Fibroblast of skin of back (primary cell): Measurements from ENCODE around the gene ALX4. TPM values are rescaled to one million over a fixed set of nuclear protein-coding genes. Genes with fewer than 3 reads are reported as not detected.
A peak's percentile ranks its signal among the peaks of the same experiment; 100 is the strongest.

Experiments used
- DNase-seq: peaks from one replicate; pipeline ENCODE4 v3.0.0-alpha.2; 2013
- polyA plus RNA-seq, 2 experiments: library from polyadenylated mRNA; unstranded; fragments of 120-200 nt; gene quantifications; one replicate each; pipeline ENCODE4 v1.2.1, GENCODE V29; 2013; ENCODE audit not compliant: insufficient read length in 2 of 2

ALX4 gene
- 5.7 TPM for polyA plus RNA-seq (2013, experiment 1 of 2; ENCODE audit: insufficient read length)
- polyA plus RNA-seq (2013, experiment 2 of 2; ENCODE audit: insufficient read length), result 4.1 TPM

DNA sequence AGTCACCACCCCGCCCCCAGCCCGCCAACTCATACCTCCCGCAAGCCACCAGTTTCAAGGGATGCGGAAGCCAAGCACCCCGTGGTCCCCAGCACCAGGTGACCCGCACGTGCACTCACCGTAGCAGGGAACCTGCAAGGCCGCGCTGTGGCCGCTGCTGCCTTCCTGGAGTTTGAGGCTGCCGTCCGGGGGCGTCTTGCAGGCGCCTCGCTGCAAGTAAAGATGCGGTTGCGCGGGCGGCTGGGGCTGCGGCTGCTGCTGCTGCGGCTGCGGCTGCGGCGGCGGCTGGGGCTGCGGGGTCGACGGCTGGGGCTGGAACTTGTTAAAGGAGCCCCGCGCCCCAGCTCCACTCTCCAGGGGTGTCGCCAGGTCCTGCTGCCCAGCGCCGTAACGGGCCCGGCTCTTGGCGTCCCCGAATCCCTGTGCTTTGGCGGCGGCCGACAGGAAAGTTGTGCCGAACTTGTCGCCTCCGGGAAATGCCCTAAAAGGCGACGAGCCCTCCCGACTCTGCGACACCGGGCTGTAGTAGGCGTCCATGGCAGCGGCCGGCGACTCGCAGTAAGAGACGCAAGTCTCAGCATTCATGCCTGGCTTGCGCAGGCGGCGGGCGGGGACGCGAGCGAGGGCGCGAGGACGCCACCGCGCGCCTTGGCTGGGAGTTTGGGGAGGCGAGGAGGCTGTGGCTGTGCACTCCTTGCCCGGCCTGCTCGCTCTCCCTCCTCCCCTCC, at the start of gene ALX4:
ALX4 (minus strand) TSS at position 662 of the 728 bp plus-strand sequence; CDS start at position 585, 77 bp downstream.
- DNase-seq, result peak; percentile 81

DNA sequence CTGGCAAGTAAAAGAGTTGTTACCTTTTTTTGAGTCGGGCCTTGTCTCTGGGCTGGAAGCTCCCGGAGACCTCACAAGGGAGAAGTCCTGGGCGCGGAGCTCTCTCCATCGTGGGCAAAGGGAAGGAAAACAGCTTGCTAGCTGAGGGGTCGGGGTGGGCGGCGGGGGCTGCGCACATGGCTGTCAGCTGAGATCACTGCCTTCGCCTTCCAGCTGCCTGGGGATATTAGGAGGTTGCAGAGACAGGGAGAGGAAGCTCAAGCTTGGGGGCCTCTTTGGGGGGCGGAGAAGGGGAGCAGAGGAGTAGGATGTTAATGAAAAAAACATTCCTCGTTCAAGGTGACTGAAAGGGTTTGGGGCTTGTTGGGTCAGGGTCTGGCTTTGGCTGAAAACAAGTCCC, 49.2 kb upstream of the ALX4 start:
- no peak for DNase-seq

DNA sequence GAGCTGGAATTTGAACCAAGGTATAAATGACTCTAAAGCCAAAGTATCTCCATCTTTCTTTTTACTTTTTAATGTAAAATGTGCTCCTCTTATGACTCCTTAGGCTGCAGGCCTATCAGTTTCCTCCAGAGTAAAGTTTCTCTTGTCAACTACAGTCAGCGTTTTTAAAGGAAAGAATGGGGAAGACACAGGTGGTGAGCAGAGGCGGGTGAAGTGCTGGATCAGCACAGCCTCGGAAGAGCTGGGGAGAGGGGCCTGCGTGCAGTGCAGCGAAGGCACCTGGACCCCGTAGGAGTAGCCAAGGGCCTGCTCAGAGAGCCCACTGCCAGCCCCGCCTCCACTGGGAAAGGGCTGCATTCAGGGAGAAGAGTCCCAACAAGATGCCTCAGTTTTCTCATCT, 48.8 kb upstream of the ALX4 start:
- DNase-seq, result no peak

- no peak for DNase-seq
Measured at GRCh38 chr11:44357711-44358110, 47.8 kb upstream of the ALX4 start.

GRCh38 chr11:44356351-44356750, 46.4 kb upstream of the ALX4 start:
- DNase-seq, result no peak

GRCh38 chr11:44351898-44352498, 42.1 kb upstream of the ALX4 start:
- DNase-seq, result peak; percentile 6

DNA sequence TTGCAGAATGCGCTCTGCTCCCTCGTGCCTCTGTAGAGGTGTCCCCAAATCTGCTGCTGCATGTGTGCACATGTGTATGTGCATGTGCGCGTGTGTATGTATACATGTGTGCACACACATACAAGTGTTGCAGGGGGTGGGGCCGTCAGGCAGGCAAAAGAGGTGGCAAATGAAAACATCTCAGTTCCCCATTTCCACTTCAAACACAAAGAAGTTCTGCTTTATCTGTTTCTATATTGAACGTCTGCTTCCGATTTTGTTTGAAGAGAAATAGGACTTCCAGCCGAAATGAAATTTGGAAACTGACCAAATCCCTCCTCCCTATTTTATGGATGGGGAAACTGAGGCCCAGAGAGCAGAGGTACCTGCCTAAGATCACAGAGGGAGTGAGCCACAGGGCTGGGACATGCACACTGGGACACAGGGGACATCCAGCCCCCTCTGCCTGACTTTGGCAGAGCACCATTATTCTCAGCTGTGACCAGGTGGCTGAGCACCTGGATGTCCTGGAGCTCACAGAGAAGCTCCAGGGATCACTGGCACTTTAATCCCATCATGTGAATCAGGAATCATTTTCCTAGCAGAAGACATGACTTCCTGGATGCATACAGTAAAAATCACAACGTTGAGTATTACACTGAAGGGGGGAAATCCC, 41.2 kb upstream of the ALX4 start:
- no peak for DNase-seq

DNA sequence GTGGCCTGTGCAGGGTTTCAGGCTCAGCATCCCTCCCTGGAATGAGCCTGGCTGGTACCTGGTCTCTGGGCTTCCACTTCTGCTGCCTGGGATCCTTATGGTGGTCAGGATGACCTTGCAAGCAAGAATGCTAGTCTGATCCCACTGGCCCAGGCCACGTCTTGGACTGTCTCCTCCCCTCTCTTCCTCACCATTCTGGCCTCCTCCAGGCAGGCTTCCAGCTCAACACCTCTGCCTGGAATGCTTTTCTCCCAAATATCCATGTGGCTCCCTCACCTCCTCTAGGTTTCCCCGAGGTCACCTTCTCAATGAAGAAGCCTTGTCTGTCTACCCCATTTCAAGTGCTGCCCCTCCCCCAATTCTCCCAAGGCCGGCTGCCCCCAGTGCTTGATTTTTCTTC, 39.4 kb upstream of the ALX4 start:
- no peak for DNase-seq

GRCh38 chr11:44348721-44349120, 38.8 kb upstream of the ALX4 start:
- DNase-seq, result no peak

GRCh38 chr11:44348114-44348513, 38.2 kb upstream of the ALX4 start:
- DNase-seq, result no peak

GRCh38 chr11:44347538-44347937, 37.6 kb upstream of the ALX4 start:
- no peak for DNase-seq

DNA sequence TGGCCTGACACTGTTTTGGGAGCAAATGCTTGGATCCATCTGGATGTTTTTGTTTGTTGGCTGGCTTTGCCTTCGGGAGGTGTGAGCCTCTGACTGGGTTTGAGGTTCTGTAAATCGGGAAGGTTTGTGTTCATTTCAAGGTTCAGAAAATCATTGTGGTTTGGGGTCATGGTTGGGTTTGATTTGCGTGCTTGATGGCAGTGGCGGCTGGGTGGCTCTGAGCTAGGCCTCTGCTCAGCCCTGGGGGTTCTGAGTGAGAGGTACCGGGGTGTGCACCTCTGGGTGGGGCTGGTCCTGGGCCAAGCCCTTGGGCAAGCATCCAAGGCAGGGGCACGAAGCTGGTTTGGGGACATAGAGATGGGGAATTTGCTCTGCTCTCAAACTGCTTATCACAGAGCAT, 37.0 kb upstream of the ALX4 start:
- no peak for DNase-seq

DNA sequence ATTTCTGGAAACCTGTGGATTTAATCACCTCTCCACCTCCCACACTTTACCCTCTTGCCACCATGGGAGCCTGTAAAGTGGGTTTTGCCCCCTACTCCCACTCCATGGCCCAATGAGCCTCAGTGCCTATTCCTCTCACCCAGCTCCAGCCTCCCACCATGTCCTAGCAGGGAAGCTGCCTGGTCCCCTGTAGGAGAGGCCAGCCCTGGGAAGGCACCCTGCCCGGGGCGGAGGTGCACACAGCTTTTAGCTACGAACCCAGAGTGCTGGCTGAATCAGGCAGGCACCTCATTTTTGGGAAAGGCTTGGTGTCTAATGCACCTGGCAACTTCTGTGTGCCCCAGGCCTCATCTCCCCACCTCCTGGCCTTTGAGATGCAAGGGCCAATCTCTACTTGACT, 35.8 kb upstream of the ALX4 start:
- DNase-seq, result no peak

DNA sequence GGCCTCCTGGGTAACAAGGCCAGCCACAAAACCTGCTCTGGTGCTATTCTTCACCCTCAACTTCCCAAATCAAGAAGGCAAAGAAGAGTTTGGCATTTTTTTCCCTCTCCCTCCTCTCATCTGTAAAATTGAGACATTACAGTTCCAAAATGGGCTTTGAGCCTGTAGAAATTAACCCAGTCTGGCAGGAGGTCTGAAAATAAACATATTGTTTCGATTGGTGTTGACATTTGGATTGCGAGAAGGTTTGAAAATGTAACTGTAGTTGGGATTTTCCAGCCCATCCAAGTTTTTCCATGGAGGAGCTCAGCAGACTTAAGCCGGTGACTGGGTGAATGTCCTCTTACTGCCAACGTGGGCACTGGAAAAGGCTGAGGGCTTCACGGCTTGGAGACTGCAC, 35.0 kb upstream of the ALX4 start:
- DNase-seq, result no peak

DNA sequence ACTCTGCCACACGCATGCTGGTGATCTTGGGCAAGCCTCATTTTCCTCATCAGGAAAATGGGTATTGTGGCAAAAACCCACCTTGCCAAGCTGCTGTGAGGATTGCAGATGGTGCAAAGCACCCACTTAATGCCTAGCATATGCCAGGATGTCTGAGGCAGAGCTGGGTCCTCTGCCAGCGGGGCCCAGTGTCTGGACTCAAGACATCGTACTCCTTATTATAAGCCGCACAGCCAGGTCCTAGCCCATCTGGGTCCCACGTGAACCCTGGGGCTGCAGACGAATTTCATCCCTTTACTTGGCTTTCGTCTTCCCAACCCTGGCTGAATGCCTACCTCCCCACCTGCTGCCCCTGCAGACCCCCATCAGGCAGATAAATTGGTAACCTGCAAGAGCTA, 34.5 kb upstream of the ALX4 start:
- no peak for DNase-seq

GRCh38 chr11:44343778-44344422, 34.0 kb upstream of the ALX4 start:
- no peak for DNase-seq

DNA sequence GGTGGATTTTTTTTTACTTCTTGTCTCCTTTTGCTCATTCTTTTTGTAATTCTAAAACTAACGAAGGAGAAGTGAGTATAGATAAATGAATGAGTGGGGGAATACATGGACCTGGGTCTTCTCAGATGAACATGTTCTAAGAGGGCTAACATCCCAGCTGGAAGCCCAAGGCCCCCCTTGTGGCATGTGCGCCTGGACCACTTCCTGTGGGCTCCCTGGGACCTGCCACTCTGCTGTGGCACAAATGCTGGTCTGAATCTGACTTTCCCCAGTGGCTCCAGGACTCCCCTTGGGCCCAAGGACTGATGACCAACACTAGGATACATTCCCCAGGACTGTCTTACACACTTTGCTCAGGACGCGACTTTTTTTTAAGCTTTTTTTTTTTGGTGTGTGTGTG, 32.7 kb upstream of the ALX4 start:
- DNase-seq, result no peak

- DNase-seq, result no peak
Measured at GRCh38 chr11:44340656-44341055, 30.7 kb upstream of the ALX4 start.

GRCh38 chr11:44339530-44339883, 29.6 kb upstream of the ALX4 start:
- DNase-seq, result no peak

DNA sequence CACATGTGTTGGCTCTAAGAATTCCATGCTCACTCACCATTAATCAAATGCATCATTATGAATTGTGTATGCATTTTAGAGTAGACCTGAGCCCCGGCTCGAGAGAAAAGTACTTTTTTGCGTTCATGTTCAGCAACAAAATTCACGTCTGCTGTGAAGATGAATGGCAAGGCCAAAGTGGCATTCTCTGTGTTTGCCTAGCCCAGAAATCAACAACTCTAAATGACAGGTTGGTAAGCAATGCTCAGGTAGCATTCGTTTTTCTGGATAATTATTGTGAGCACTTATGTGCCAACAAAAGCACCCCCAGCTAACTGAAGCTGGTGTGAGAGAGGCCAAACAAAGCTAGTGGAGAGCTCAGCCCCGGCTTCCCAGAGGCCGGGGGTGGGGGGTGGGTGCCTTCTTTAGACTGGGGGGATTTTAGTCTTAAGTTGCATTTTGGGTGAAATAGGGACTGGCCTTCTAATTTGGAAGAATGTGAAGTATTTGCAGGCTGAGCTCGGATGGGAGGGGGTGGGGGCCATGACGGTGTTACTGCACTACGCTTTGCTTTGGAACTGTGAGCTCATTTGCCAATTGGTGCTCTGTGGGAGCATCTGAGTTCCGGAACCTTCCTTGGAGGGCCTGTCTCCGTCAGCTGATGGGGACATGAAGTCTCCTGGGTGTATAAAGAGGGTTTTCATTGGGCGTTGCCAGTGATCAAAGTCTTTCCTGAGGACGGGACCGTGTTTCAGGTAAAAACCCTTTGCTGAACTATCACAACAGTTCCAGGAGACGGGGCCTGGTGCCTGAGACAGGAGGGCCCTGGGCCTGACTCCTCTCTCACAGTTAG, 29.0 kb upstream of the ALX4 start:
- DNase-seq, result no peak

- no peak for DNase-seq
Measured at GRCh38 chr11:44338026-44338425, 28.1 kb upstream of the ALX4 start.

GRCh38 chr11:44335919-44336318, 26.0 kb upstream of the ALX4 start:
- no peak for DNase-seq
